H1 (cell line): ENCODE measurements around the gene MBTPS1. TPM values are rescaled to one million over a fixed set of nuclear protein-coding genes. Genes with fewer than 3 reads are reported as not detected.

Experiments
- CTCF ChIA-PET: fragments of 300-600 bp; sonication (Branson Sonifier 250); formaldehyde crosslinking; loops from one replicate; lab custom pipeline; 2021; ENCODE audit not compliant: partially characterized antibody; lab: Charles Lee
- POLR2A ChIA-PET: fragments of 300-600 bp; sonication (Branson Sonifier 250); formaldehyde crosslinking; loops from one replicate; lab custom pipeline; 2021; ENCODE audit warnings: inconsistent platforms; ENCODE audit not compliant: partially characterized antibody; lab: Charles Lee
- DNase-seq, 2 experiments: peaks; one replicate each; pipeline versions ENCODE4 v3.0.0 to v3.0.0-alpha.2; 2010 to 2022; ENCODE audit warnings: low spot score in 2 of 2, low read depth in 1 of 2, mixed read lengths in 1 of 2
- FAIRE-seq: peaks from 2 replicates; lab custom pipeline; 2011; peaks lifted over from hg19 to GRCh38; lab: Jason Lieb, UNC
- H2AFZ ChIP-seq: 2 replicates; pipeline ENCODE4 v1.8.1; 2012; ENCODE audit warnings: low read length, inconsistent platforms
- H2AK5ac ChIP-seq: 2 replicates; pipeline ENCODE4 v1.6.1; 2013; ENCODE audit warnings: low read depth, low read length
- H2BK120ac ChIP-seq: replicated peaks from 2 replicates; pipeline ENCODE3; 2013; ENCODE audit warnings: low read depth, low read length, inconsistent platforms
- H2BK12ac ChIP-seq: 2 replicates; pipeline ENCODE4 v1.6.1; 2013; ENCODE audit warnings: low read depth, low read length
- H2BK15ac ChIP-seq: 2 replicates; pipeline ENCODE4 v1.6.1; 2013; ENCODE audit warnings: low read length
- H2BK20ac ChIP-seq: 2 replicates; pipeline ENCODE4 v1.6.1; 2013; ENCODE audit warnings: low read length
- H2BK5ac ChIP-seq: 2 replicates; pipeline ENCODE4 v1.6.1; 2013; ENCODE audit warnings: low read depth, low read length
- H3K14ac ChIP-seq: 2 replicates; pipeline ENCODE4 v1.6.1; 2013; ENCODE audit warnings: inconsistent platforms; ENCODE audit not compliant: insufficient read length
- H3K18ac ChIP-seq: 2 replicates; pipeline ENCODE4 v1.6.1; 2013; ENCODE audit warnings: low read length; ENCODE audit errors: extremely low read depth
- H3K23ac ChIP-seq: 2 replicates; pipeline ENCODE4 v1.6.1; 2013; ENCODE audit warnings: inconsistent platforms; ENCODE audit not compliant: insufficient read length
- H3K23me2 ChIP-seq: 2 replicates; pipeline ENCODE4 v1.6.1; 2013; ENCODE audit warnings: low read depth, low read length
- H3K27ac ChIP-seq: 2 replicates; pipeline ENCODE4 v1.6.1; 2011; ENCODE audit warnings: low read depth, low read length, inconsistent platforms
- H3K27me3 ChIP-seq, 4 experiments: replicated peaks in 1 of 4; 1 replicate in 1 of 4; 2 replicates in 3 of 4; pipeline versions ENCODE4 v1.6.1 to v1.8.1; 2011 to 2013; ENCODE audit warnings: low read length in 3 of 4, mild to moderate bottlenecking in 3 of 4, inconsistent platforms in 2 of 4, mixed read lengths in 2 of 4, moderate library complexity in 1 of 4; ENCODE audit not compliant: control insufficient read depth in 3 of 4, insufficient read depth in 3 of 4; ENCODE audit errors: extremely low read depth in 1 of 4
- H3K36me3 ChIP-seq, 4 experiments: 2 replicates each; pipeline versions ENCODE4 v1.6.1 to v1.8.1; 2011 to 2013; ENCODE audit warnings: mild to moderate bottlenecking in 4 of 4, low read length in 3 of 4, moderate library complexity in 2 of 4, control low read depth in 1 of 4, inconsistent platforms in 1 of 4; ENCODE audit not compliant: insufficient read depth in 4 of 4, control insufficient read depth in 2 of 4
- H3K4ac ChIP-seq: replicated peaks from 2 replicates; pipeline ENCODE3; 2013; ENCODE audit warnings: low read length, low read depth, mixed read lengths, inconsistent platforms; ENCODE audit not compliant: insufficient read length
- H3K4me1 ChIP-seq, 4 experiments: replicated peaks in 1 of 4; 1 replicate in 1 of 4; 2 replicates in 3 of 4; pipeline versions ENCODE4 v1.6.1 to v1.8.1; 2011 to 2013; ENCODE audit warnings: low read length in 3 of 4, inconsistent platforms in 2 of 4, mixed read lengths in 1 of 4; ENCODE audit not compliant: insufficient read depth in 4 of 4, control insufficient read depth in 3 of 4
- H3K4me2 ChIP-seq, 2 experiments: 2 replicates each; pipeline versions ENCODE4 v1.6.1 to v1.8.1; 2011 to 2013; ENCODE audit warnings: low read depth in 2 of 2, low read length in 2 of 2, control low read depth in 1 of 2, inconsistent platforms in 1 of 2, mild to moderate bottlenecking in 1 of 2; ENCODE audit not compliant: insufficient read depth in 1 of 2
- H3K4me3 ChIP-seq, 4 experiments: fragments of 200-600, 300-600 bp in 1 of 4; sonication (generic), shearing (Covaris generic), sonication (Bioruptor Twin) in 1 of 4; 2 replicates each; pipeline versions ENCODE4 v1.5.1 to v1.8.1; 2011 to 2016; ENCODE audit warnings: low read length in 4 of 4, low read depth in 3 of 4, control low read depth in 2 of 4, inconsistent platforms in 2 of 4, mild to moderate bottlenecking in 2 of 4, mixed read lengths in 1 of 4, moderate library complexity in 1 of 4; ENCODE audit not compliant: insufficient read depth in 2 of 4; ENCODE audit errors: extremely low read depth in 1 of 4
- H3K56ac ChIP-seq: replicated peaks from 2 replicates; pipeline ENCODE3; 2013; ENCODE audit warnings: low read depth, mild to moderate bottlenecking, mixed read lengths, low read length, inconsistent platforms; ENCODE audit not compliant: insufficient read length
- H3K79me1 ChIP-seq: 2 replicates; pipeline ENCODE4 v1.6.1; 2013; ENCODE audit warnings: low read depth, low read length, control low read depth
- H3K79me2 ChIP-seq, 2 experiments: 2 replicates each; pipeline versions ENCODE4 v1.6.1 to v1.8.1; 2012 to 2013; ENCODE audit warnings: low read length in 2 of 2, mild to moderate bottlenecking in 2 of 2, inconsistent platforms in 1 of 2; ENCODE audit not compliant: insufficient read depth in 2 of 2, control insufficient read depth in 1 of 2
- H3K9ac ChIP-seq, 4 experiments: replicated peaks in 1 of 4; 1 replicate in 1 of 4; 2 replicates in 3 of 4; pipeline versions ENCODE4 v1.6.1 to v1.8.1; 2011 to 2013; ENCODE audit warnings: low read depth in 3 of 4, low read length in 3 of 4, control low read depth in 2 of 4, mild to moderate bottlenecking in 2 of 4, moderate library complexity in 2 of 4, inconsistent platforms in 1 of 4; ENCODE audit errors: extremely low read depth in 1 of 4
- H3K9me3 ChIP-seq, 2 experiments: 2 replicates each; pipeline versions ENCODE4 v1.6.1 to v1.8.1; 2012 to 2013; ENCODE audit warnings: mild to moderate bottlenecking in 2 of 2, moderate library complexity in 2 of 2, control low read depth in 1 of 2, inconsistent platforms in 1 of 2, low read depth in 1 of 2, low read length in 1 of 2, mixed read lengths in 1 of 2; ENCODE audit not compliant: insufficient read depth in 2 of 2
- H4K20me1 ChIP-seq, 2 experiments: replicated peaks in 1 of 2; 2 replicates each; pipeline versions ENCODE3 to v1.8.1; 2011 to 2013; ENCODE audit warnings: inconsistent platforms in 2 of 2, low read length in 2 of 2, mild to moderate bottlenecking in 1 of 2; ENCODE audit not compliant: insufficient read depth in 2 of 2, control insufficient read depth in 1 of 2
- H4K5ac ChIP-seq: 2 replicates; pipeline ENCODE4 v1.6.1; 2013; ENCODE audit warnings: low read length, low read depth, mixed read lengths, inconsistent platforms; ENCODE audit not compliant: insufficient read length
- H4K8ac ChIP-seq: 2 replicates; pipeline ENCODE4 v1.8.0; 2013; ENCODE audit warnings: mild to moderate bottlenecking, moderate library complexity, low read length, inconsistent platforms; ENCODE audit not compliant: insufficient read depth; ENCODE audit errors: extremely low read depth
- H4K91ac ChIP-seq: replicated peaks from 2 replicates; pipeline ENCODE3; 2013; ENCODE audit warnings: low read length, mixed read lengths, inconsistent platforms; ENCODE audit not compliant: insufficient read length
- CTBP2 ChIP-seq: IDR thresholded peaks from 2 replicates; pipeline ENCODE4 v1.7.0; 2011; ENCODE audit warnings: borderline replicate concordance, mild to moderate bottlenecking, moderate library complexity, mixed read lengths, low read length; ENCODE audit not compliant: insufficient read depth, insufficient read length
- KDM4A ChIP-seq: IDR thresholded peaks from one replicate; pipeline ENCODE4 v1.7.1; 2012; ENCODE audit warnings: low read depth, mild to moderate bottlenecking, moderate library complexity, low read length, inconsistent platforms; ENCODE audit not compliant: severe bottlenecking
- KDM5A ChIP-seq: fragments of 200-600 bp; IDR thresholded peaks from 2 replicates; pipeline ENCODE4 v1.7.1; 2012; ENCODE audit warnings: mild to moderate bottlenecking, low read length, inconsistent platforms, mixed read lengths
- TEAD4 ChIP-seq: IDR thresholded peaks from 2 replicates; pipeline ENCODE4 v1.6.1; 2012; ENCODE audit warnings: low read depth, low read length, inconsistent platforms, mixed read lengths
- WGBS, 2 experiments: shearing (Covaris generic) in 1 of 2; methylation state at CpG; one replicate each; pipeline versions ENCODE4 v1.1.6 to v1.1.7; 2013 to 2015; ENCODE audit warnings: low lambda C conversion rate in 2 of 2, mixed read lengths in 2 of 2, inconsistent platforms in 1 of 2, low coverage in 1 of 2, missing lambda C conversion rate in 1 of 2; ENCODE audit not compliant: insufficient replicate concordance in 2 of 2, insufficient coverage in 1 of 2, insufficient read length in 1 of 2; ENCODE audit errors: extremely low coverage in 1 of 2, missing lambda C conversion rate in 1 of 2; 5-methylcytosine and 5-hydroxymethylcytosine counted together
- polyA plus RNA-seq, 7 experiments: library from polyadenylated mRNA; depleted of rRNA in 3 of 7; stranded (reverse) in 5 of 7; unstranded in 2 of 7; fragments of >200 nt in 5 of 7; fragments of 200-250 nt in 2 of 7; gene quantifications; 1 replicate in 5 of 7; 2 replicates in 1 of 7; 4 replicates in 1 of 7; pipeline versions ENCODE4 v1.2.1 to v1.2.3, GENCODE V29; 2011 to 2013; ENCODE audit warnings: missing spikeins in 2 of 7, mixed read lengths in 2 of 7
- total RNA-seq: library from RNA; stranded (reverse); fragmentation: NEBNext Ultra II Directional; extraction: Animal tissue kit (Norgen Biotek cat#: 25700); gene quantifications from 2 replicates; pipeline ENCODE4 v1.2.1, GENCODE V29; 2021

Gene MBTPS1
- total and polyA plus RNA-seq, 2 of the 8 experiments (the other 6 are each of a cell fraction or from before 2014, with no cell fraction given): 30.6 to 53.3 TPM

DNA sequence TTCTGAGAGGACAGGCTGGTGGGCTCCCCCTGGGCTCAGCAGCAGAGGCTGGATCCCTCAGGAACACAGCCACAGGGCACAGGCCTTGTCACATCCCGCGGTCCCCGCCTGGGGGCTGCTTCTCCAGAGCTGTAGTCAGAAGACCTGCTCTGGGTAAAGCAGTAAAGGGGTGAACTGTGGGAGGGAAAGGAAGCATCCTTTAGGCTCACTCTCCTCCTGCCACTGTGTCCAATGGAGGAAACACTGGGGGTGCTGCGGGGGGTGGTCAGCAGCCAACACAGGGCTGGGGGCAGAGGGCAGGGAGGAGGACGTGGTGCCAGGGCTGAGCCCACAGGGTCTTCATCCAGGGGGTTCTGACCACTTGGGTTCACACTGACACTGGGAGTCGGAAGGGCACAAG, 69.1 kb downstream of the MBTPS1 start:
- Histone ChIP-seq H4K5ac (no peak overlapping the region), H4K8ac (no peak overlapping the region), H3K4me2 (no peak overlapping the region), H3K9me3 (no peaks in the 10 kb centered on the region), H3K27ac (no peak overlapping the region), H3K14ac (no peak overlapping the region), H3K23me2 (no peaks in the 10 kb centered on the region), H2BK15ac (no peak overlapping the region), H3K79me2 (no peaks in the 10 kb centered on the region), H3K36me3 (peaks cover 0 to 5% (median 0%) of the 10 kb centered on the region in 4 experiments; a peak in 2 of 8 replicates), H2AK5ac (no peak overlapping the region), H3K18ac (no peak overlapping the region), H4K20me1 (peaks cover 0 to 2% of the 10 kb centered on the region in 2 experiments), H3K27me3 (no peaks in the 10 kb centered on the region; a peak in 1 of 7 replicates), H2AFZ (no peak overlapping the region), H3K4ac (no peak overlapping the region), H4K91ac (no peak overlapping the region), H2BK5ac (no peak overlapping the region), H2BK20ac (no peak overlapping the region), H3K4me1 (peaks cover 0 to 12% (median 9%) of the 10 kb centered on the region in 4 experiments; a peak in 6 of 7 replicates), H3K4me3 (no peak overlapping the region), H3K56ac (no peak overlapping the region), H2BK120ac (no peak overlapping the region), H3K9ac (no peak overlapping the region), H3K23ac (no peak overlapping the region), H3K79me1 (no peaks in the 10 kb centered on the region), H2BK12ac (no peak overlapping the region)
- ChIA-PET POLR2A (interaction anchor here (1.8 kb wide), 1 partner anchor 91 kb away, joined by 4 read pairs; no protein-coding TSS in a partner anchor), CTCF (interaction anchor here (0.6 to 12.8 kb wide), 11 partner anchors 10 to 318 kb away, joined by 4 to 267 read pairs (median 6); partner anchors contain the start of gene OSGIN1)
- WGBS, 2 experiments: 94% methylated on average over 6 of the region's 6 CpGs; no CpG with 5 or more reads in 1 of the 2 experiments
- DNase-seq (no peak), FAIRE-seq (no peak)
- TF ChIP-seq CTBP2 (no peak), KDM4A (no peak), TEAD4 (no peak), KDM5A (no peak)
